Loucy (cell line): ENCODE measurements around the gene CHRM2.

Experiments used
- CTCF ChIP-seq: fragments of 200-600 bp; sonication (generic); conservative IDR thresholded peaks from 2 replicates; pipeline ENCODE4 v1.5.1; 2014; ENCODE audit warnings: mild to moderate bottlenecking, antibody characterized with exemption, low read length
- EZH2phosphoT487 ChIP-seq: fragments of 200-600 bp; IDR thresholded peaks from 2 replicates; pipeline ENCODE4 v1.6.1; 2018; ENCODE audit warnings: antibody characterized with exemption, mild to moderate bottlenecking, moderate library complexity, borderline replicate concordance

GRCh38 chr7:137038706-137039105 is 170.3 kb downstream of the CHRM2 start:
- no peak for TF ChIP-seq CTCF
- TF ChIP-seq EZH2phosphoT487 = no peak
